ENCODE data around the gene TTLL5.
"Not testable (repeated sequence)": the region's sequence is repeated elsewhere in the genome, so short reads cannot be mapped to it uniquely, and the experiment has no call there.

The TTLL5 gene

DNA sequence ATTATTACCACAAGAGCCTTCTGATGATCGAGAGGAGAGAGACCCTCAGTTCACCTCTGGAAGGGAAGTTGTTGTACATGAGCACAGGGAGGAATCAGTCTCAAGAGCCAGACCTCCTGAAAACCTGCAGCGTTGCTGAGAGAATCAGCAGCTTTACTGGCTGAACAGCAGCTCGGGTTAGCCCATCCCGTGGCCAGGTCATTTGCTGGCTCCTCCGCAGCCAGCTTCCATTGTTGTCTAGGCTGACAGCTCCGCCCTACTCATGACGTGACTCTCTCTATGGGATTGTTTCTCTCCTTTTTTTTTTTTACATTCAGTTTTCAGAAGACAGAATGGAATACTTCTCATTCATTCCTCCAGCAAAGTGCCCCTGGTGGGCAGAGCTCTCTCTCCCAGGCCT lies 250.8 kb downstream of the TTLL5 start:
- DNase-seq (ENCODE audit: low read depth in 2 of 2): no peak

DNA sequence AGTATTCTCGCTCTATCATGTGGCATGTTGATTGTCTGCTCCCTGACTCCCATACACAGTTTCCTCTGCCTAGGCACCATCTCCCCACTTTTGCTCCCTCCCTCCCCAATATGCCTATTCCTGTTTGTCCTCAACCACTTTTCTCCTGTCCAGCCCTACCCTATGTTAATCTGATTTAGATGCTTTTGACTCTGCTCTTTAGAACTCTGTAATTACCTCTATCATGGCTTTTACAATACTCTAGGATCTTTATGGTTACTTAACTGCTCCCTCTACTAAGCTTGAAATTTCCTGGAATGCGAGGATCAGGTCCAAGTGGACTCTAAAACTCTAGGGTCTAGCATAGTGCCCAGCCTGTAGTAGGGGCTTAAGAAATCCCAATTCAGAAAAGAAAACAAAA lies 252.1 kb downstream of the TTLL5 start:
- DNase-seq (ENCODE audit: low read depth in 2 of 2): no peak

DNA sequence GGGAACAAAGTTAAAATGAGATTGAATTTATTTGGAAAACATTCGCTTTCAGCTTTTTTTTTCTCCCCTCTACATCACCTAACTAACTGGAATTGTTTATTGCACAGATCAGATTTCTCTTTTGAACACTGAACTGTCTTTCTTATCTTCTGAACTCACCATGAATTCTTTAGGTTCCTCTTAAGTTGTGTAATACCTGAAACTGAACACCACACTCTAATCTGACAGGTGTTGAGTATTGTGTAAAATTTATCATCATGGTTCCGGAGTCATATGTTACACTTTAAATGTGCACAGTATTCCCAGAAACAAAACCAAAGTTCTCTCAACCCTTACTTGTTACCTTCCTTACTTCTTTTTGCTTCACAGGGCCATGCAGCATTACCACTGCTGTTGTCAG lies 254.0 kb downstream of the TTLL5 start:
- DNase-seq (ENCODE audit: low read depth in 2 of 2): no peak

DNA sequence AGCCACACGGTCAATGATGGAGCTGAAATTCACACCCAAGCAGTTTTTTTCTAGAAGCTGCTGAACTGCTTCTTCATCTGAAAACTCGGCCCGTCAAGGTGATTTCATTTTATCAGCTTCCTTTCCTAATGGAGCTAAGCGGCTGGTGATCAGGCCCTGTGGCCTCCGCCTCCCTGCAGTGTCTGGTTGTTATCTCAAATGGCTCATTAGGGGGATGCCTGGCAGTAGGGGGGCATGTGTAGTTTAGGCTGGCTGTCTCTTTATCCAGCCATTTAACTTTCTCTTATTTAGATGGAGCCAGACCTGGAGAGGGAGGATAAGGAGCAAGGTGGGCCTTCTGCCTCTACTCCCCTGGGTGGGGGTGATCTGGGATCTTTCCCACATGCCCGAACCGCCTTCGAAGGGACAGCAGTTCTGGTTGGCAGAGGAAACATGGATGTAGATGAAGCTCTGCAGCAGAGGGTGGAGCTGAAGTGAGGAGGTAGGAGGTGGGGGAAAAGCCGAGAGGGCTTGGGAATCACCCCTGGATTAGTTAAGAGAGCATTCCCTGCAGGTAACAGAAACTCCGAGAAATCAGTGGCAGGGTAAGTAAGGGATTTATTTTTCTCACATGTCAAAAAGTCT lies 256.4 kb downstream of the TTLL5 start:
- no peak for DNase-seq (ENCODE audit: low read depth in 2 of 2)

DNA sequence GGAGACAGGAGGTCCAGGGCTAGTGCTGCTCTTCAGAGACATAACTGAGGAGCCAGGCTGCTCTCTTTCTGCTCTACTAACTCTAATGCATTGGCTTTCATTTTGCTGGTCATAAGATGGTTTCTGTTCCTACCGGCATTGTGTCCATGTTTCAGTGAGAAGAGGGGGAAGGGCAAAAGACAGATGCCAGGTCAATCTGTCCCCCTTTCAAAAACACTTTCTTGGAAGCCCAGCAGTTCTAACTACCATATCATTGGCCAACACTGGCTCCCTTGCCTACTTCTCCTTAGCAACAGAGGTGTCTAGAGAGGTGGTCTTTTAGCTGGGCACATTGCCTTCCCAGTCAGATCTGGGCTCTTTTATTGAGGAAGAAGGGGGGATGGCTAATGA lies 256.9 kb downstream of the TTLL5 start:
- DNase-seq (ENCODE audit: low read depth in 2 of 2): no peak

DNA sequence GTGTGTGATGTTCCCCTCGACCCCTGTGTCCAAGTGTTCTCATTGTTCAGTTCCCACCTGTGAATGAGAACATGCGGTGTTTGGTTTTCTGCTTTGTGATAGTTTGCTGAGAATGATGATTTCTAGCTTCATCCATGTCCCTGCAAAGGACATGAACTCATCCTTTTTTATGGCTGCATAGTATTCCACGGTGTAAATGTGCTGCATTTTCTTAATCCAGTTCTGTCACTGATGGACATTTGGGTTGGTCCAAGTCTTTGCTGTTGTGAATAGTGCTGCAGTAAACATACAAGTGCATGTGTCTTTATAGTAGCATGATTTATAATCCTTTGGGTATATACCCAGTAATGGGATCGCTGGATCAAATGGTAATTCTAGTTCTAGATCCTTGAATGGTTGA lies 259.4 kb downstream of the TTLL5 start:
- not testable (repeated sequence) for DNase-seq (ENCODE audit: low read depth in 2 of 2)

DNA sequence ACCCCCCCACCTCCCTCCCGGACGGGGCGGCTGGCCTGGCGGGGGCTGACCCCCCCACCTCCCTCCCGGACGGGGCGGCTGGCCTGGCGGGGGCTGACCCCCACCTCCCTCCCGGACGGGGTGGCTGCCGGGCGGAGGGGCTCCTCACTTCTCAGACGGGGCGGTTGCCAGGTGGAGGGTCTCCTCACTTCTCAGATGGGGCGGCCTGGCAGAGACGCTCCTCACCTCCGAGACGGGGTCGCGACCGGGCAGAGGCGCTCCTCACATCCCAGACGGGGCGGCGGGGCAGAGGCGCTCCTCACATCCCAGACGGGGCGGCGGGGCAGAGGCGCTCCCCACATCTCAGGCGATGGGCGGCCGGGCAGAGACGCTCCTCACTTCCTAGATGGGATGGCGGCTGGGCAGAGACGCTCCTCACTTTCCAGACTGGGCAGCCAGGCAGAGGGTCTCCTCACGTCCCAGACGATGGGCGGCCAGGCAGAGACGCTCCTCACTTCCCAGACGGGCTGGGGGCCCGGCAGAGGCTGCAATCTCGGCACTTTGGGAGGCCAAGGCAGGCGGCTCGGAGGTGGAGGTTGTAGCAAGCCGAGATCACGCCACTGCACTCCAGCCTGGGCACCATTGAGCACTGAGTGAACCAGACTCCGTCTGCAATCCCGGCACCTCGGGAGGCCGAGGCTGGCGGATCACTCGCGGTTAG lies 264.2 kb downstream of the TTLL5 start:
- DNase-seq (ENCODE audit: low read depth in 2 of 2): not testable (repeated sequence)

DNA sequence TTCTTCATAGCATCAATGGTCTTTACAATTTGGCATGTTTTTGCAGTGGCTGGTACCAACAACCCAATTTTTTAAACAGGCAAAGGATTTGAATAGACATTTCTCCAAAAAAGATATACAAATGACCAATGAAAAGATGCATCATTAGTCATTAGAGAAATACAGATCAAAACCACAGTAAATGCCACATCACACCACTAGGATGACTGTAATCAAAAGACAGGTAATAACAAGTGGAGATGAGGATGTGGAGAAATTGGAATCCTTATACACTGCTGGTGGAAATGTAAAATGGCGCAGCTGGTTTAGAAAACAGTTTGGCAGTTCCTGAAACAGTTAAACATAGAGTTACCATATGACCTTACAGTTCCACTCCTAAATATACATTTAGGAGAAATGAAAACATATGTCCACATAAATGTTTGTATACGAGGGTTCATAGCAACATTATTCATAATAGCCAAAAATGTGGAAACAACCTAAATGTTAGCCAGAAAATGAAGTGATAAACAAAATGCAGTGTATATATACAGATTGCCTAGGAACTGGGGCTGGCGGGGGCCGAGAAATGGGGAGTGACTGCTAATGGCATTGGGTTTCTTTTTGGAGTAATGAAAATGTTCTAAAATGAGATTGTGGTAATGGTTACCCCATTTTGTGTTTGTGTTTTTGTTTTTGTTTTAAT lies 265.5 kb downstream of the TTLL5 start:
- DNase-seq (ENCODE audit: low read depth in 2 of 2): no peak

DNA sequence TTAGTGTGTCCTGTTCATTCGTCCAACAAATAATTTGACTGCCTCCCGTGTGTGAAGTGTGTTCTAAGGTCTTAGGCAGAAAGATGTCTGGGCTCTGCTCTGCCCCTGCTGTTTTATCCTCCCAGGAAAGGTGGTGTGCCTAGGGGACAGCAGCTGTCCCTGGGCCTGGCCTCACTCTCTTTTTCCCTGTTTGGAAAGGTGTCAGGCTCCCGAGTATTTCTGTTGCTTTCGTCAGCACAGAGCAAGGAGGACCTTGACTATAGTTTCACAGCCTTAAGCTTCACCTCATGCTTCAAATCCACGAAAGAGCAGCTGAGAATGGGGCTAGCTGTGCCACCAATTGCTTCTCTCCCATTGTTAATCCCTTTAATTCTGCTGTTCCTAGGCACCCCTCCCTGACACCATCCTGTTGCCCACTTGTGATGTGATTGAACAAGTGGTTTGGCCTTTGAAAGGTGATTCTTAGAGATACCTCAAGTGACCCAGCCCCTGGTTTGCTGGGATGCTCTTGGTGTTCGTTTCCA lies 266.6 kb downstream of the TTLL5 start:
- no peak for DNase-seq (ENCODE audit: low read depth in 2 of 2)

DNA sequence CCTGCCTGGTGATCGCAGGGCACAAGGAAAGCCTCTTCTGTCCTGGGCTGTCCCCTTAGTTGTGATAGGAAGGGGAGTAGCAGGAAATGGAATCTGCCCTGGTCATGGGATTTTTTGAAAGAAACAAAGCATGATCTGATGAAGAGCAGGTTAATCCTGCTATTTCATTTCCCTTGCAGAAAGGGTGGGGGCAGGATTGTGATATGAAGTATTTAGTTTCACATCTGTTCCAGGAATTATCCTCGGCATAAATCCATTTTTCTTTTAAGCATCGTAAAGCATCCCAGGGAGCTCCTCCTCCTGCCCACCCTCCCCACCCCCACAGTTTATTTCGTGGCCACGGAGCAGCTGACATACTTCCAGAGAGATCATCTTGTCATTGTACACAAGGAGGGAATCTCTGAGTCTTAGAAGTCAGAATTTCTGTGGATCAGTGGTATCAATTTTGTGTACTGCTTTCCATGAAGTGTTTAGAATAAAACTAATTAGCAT lies 267.7 kb downstream of the TTLL5 start:
- DNase-seq (ENCODE audit: low read depth in 2 of 2): no peak

DNA sequence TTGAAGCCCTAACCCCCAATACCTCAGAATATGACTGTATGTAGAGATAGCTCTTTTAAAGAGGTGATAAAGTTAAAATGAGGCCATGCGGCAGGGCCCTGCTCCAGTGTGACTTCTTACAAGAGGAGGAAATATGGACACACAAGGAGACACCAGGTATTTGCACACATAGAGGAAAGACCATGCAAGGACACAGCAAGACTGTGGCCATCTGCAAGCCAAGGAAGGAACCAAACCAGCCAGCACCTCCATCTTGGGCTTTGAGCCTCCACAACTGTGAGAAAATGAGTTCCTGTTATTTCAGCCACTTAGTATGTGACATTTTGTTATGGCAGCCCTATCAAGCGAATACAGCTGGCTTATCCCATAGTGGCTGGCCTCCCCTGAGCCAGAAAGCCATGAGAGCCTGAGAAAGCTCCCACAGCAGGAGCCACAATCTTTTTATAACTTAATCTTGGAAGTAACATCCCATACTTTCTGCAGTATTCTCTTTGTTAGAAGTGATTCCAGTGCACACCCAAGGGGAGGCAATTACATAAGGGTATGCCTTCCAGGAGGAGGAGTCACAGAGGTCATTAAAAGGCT lies 272.8 kb downstream of the TTLL5 start:
- DNase-seq (ENCODE audit: low read depth in 2 of 2): no peak

DNA sequence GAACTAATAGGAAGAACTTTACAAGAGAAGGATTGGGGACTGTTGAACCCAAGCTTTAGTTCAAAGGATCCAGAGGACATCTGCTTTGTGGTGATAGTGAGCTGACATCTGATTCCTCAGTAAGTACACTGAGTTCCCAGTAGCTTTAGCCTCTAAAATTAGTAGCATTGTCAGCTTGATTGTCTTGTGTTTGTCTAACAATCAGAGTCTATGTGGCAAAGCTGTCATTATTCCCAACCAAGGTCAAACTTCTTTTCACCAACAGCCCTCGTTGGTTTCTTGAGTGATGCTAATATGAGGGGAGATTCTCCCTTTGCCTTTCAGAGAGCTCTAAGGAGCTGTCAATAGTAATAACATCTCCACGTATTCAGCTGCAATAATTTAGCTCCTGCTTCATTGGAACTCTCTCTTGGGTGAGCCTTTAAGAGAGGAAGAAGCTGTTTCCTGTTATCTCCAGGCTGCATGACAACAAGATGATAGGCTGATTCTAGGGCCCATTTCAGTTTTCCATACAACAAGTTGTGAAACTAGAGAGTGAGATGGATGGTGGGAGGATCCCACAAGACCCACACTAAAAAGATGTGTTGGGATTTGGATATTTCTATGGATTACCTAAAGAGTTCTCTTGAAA lies 274.1 kb downstream of the TTLL5 start:
- DNase-seq (ENCODE audit: low read depth in 2 of 2): no peak

DNA sequence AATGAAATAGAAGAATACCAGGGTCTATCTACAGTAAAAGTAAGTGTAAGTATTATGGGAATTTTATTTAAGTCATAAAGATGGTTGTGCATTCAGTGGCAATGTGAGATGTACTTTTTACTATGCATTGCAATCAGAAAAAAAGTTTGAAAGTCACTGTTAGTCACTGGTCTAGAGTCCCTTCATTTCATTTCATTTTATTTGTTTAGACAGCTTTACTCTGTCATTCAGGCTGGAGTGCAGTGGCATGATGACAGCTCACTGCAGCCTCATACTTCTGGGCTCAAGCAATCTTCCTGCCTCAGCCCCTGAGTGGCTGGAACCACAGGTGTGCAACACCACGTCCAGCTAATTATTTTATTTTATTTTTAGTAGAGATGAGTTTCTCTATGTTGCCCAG lies 278.2 kb downstream of the TTLL5 start:
- no peak for DNase-seq (ENCODE audit: low read depth in 2 of 2)

DNA sequence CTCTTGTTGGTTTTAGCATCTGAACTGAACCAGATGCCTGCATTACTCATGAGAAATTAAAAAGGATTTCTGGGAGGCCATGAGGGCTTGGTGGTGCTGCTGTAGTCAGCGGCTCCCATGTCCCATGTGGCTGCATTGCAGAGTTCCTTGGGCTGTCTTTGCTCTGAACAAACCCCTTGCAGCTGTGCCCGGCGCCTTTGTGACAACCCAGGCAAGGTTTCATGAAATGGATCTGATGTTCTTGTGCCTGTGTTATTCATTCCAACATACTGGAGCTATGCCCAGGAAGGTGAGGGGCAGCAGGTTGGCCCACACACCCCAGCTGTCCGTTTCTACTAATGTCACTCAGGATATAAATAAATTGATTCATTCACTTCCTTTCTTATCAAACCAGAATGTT lies 280.0 kb downstream of the TTLL5 start:
- no peak for DNase-seq (ENCODE audit: low read depth in 2 of 2)

DNA sequence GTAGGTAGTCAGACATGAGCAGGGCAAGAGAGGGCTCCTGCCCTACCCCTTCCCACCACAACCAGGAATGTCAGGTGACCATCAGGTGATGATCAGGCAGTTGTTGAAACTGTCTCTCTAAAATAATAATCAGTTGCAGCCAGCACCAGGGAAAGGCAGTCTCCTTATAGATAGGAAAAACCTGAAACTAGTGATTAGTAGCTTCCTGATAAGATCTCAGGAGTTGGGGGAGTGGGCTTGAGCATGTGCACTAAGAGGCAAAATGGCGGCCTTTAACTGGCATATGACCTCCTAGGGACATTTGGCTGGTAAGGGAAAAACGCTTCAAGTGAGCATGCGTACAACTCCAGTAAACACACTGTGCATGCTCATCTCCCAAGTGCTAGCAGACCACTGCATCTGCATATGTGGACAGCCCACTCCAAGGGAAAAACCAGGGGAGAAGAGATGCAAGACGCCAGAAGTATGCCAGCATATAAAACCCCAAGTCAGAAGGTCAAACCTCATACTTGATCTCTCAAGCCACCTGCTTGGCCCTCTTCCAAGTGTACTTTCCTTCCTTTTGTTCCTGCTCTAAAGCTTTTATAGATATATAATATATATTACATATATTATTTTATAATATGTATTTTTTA lies 283.7 kb downstream of the TTLL5 start:
- DNase-seq (ENCODE audit: low read depth in 2 of 2): no peak

DNA sequence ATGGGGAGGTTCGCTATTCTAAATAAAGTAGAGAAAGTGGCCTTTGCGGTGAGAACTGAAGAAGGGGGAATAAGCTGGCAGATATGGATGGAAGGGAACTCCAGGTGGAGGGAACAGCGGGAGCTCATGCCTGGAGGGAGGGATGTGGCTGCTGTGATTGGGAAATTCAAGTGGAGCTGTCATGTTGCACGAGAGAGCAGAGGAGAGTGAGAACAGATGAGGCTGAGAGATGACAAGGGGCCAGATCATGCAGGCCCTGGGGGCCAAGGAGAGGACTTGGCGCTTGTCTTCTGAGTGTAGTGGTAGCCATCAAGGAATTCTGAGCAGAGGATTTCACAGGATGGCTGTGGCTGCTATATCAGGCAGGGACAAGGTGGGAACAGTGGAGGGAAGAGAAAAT lies 285.7 kb downstream of the TTLL5 start:
- no peak for DNase-seq (ENCODE audit: low read depth in 2 of 2)

DNA sequence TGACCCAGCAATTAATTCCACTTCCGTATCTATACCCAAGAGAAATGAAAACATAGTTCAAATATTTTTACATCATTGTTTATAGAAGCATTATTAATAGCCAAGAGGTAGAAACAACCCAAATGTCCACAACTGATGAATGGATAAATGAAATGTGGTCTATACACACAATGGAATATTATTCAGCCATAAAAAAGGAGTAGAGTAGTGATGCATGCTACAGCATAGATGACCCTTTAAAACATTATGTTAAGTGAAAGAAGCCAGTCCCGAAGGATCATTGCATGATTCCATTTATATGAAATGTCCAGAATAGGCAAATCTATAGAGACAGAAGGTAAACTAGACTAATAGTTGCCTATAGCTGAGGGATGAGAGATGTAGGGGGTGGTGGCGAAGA lies 291.4 kb downstream of the TTLL5 start:
- DNase-seq (ENCODE audit: low read depth in 2 of 2): no peak

DNA sequence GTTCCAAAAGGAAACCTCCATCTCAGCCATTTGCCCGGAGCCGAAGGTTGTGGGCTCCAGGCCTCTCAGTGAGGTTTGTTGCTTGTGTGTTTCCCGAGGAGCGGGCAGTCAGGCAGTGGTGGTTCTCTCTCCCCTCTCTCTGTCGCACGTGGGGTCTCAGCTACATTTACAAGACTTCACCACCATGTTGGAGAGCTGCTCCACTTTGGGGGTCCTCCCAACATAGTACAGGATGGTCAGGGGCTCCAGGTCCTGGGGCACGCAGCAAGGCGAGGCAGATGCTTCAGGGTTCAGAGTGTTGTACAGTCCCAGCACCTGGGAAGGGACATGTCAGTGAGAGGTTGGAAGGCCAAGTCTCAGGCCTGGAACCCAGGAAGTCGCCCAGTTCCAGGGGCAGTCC lies 298.0 kb downstream of the TTLL5 start:
- DNase-seq (ENCODE audit: low read depth in 2 of 2): no peak

DNA sequence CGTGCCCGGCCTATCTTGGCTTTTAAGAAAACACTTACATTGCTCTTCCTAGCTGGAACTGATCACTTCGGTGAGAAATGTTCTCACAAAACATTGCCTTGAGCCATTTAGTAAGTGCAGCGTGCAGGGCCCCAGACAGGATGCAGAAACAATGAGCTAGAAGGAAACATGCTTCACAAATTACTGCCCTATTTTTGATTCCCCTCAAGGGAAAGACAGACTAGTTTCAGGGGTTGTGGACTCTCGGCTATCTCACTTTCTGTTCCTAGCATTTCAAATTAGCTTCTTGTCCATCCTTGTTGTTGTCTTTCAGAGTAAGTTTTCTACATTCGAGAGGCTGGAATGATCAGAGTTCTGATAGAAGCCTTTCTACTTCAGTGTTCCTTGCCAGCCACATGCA lies 299.2 kb downstream of the TTLL5 start:
- no peak for DNase-seq (ENCODE audit: low read depth in 2 of 2)

DNA sequence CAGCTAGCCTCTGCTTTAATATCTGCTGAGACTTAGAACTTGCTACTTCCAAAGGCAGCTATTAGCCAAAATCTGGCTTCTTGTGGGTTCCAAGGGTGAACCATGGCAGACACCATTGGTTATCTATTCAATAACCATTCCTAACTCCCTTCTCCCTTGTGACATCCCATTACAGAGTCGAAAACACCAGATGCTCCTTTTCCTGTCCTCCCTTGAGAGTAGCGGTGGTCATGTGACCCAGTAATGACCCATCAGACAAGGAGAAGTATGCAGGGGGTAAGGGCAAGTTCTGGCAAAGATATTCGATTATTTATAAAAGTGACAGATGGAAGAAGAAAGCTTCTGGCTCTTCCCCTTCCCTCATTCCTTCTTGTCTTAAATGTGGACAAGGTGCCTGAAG lies 300.6 kb downstream of the TTLL5 start:
- no peak for DNase-seq (ENCODE audit: low read depth in 2 of 2)

DNA sequence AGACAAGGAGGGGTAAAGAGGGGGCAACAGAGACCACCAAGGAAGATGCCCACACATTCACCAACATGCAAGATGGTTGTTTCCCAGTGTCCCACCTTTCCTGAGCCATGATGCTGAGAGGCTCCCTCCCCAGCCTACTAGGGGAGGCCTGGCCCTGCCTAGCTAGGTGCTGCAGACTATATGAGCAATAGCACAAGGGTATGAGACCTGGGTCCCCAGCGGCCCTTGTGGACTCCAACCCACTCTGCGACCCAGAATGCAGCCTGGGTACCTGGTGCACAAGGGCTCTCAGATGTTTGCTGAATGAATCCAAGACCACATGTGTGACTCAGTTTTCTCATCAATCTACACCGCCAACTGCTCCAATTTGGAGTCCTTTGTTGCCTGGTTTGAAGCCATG lies 306.8 kb downstream of the TTLL5 start:
- DNase-seq (ENCODE audit: low read depth in 2 of 2): no peak

DNA sequence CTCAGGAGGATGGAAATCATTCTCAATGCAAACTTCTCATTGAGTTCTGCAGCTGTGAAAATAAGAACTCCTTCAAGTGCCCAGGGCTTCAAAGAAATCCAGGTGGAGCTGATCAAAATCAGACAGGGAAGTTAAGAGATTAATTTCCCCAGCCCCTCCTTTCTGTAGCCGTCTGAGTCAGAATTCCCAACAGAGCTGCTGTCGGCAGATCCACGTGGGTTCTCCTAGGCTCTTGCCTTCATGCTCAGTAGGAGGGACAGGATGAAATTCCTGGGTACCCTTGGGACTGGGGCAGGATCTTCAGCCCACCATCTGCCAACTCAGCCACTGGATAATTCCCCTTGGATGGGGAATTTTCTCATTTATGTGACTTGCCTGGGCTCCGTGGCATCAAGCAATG lies 307.4 kb downstream of the TTLL5 start:
- DNase-seq (ENCODE audit: low read depth in 2 of 2): no peak

Measured in stimulated activated CD4-positive, alpha-beta T cell treated with anti-CD3 and anti-CD28 coated beads, Interleukin-1b, Interleukin-23, amount 100 ng/mL, for 4 hours (primary cell).